ENCODE measurements around the gene MYOD1.
A peak's percentile ranks its signal among the peaks of the same experiment; 100 is the strongest.

Gene MYOD1

DNA sequence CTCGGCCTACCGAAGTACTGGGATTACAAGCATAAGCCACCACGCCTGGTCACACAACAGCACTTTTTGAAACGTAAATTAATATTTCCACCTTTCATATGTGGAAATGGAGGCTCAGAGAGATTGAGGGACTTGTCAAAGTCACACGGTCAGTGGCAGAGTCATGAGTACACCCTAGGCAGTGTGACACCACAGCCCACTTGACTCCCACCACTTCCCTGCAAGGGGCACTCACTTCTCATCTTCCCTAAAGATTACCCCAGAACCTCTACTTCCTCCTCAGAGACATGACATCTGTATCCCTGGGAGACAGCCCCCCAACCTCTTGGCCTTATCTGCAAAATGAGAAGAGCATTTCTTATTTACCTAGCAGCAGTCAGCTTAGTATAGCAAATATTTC lies 16.5 kb upstream of the MYOD1 start:
- no peak for DNase-seq

DNA sequence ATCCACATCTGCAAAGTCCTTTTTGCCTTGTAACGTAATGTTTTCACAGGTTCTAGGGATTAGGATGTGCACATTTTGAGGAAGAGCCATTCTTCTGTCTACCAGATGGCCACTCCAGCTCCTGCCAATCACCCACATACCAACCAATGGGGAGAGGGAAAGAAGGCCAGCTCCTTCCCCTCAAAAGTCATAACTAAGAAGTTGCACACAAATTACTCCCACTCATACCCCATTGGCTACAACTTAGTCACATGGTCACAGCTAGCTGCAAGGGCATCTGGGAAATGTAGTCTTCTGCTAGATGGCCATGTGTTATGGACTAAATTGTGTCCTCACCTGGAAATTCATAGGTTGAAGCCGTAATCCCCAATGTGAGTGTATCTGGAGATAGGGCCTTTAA lies 15.4 kb upstream of the MYOD1 start:
- DNase-seq: no peak

DNA sequence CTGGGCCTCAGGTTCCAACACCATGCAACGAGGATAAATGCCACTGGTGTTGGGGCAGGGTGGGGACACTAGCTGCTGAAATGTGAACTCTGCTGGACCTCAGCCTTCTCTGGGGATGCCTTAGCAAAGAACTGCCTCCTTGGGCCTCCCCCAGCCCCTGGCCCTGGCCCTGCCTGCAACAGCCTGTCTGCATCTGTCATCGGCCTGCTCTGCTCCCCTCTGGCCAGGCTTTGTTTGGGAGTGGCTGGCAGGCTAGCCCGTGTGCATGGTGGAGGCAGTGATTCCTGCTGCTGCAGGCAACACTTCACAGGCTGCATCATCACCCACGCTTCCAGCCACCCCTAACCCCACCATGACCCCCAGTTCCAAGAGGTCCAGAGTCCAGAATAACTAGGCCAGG lies 11.5 kb upstream of the MYOD1 start:
- DNase-seq: no peak

DNA sequence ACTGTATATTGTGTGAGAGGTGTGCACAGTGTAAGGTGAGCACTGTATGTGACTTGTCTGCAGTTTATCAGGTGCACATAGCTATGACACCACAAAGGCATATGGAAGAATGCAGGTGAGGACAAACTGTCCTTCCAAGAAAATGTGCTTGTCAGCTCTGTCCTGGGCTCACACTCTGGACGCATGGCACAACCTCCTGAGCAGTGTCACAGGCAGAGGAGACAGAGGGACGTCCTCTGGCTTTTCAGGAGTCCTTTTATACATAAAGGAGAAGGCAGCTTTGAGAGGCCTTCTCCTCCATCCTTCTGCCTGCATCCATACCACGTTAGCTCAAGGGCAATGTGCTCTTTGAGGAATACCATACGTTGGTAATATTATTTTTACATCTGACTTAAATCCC lies 7.5 kb upstream of the MYOD1 start:
- DNase-seq: no peak

DNA sequence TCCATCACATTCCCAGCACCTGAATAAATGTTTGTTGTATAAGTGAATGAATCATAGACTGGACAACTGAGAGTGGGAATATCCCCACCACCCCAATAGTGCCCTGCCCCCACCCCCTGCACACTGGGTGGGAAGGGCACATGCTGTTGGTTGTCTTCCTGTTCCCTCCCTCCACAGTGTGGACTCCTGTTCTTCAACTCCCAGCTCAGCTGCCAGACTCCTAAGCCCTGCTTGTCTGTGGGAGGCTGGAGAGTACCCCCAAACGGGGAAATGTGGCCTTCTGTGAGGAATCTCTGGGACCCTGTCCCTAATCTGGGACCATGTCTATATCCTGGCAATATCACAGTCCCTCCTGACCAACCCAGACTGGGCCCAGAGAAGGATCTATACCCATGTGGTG lies 5.5 kb upstream of the MYOD1 start:
- DNase-seq: no peak

DNA sequence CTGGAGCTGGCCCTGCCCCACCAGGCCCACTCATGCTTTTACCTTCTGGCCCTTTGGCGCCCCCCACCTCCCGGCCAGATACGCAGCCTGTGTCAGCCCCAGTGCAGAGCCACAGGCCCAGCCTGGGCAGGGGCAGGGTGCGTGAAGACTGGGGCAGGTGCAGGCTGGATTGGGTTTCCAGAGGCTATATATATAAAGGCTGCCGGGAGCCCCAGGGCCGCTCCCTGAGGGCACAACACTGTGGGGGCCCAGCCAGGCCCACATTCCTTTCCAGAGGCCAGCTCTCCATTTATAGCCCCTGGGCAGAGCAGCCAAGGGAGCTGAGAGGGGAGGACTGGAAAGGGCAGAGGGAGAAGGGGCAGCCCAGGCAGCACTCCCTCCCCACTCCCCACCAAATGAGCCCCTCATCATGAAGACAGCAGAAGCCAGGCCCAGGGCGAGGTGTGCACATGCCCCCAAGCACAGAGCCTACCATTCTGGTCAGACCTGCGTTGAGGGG lies 5.0 kb upstream of the MYOD1 start:
- DNase-seq: no peak

DNA sequence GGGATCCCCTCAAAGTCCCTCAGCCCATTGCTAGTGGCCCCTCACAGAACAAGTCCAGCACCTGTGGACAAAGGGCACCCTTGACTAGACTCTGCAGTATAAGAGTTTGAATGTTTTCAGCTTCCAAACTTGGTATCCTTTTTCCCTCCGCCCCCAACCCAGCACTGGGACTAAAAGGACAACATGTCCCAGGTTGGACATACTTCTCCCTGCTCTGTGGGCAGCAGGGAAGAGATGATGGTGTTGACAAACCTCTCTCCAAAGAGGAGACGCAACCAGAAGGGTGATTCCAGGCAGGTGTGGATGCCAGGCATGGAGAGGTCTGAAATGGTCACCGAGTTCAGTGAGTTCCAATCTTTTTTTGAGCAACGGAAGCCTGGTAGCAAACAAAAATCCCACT lies 4.5 kb upstream of the MYOD1 start:
- no peak for DNase-seq

DNA sequence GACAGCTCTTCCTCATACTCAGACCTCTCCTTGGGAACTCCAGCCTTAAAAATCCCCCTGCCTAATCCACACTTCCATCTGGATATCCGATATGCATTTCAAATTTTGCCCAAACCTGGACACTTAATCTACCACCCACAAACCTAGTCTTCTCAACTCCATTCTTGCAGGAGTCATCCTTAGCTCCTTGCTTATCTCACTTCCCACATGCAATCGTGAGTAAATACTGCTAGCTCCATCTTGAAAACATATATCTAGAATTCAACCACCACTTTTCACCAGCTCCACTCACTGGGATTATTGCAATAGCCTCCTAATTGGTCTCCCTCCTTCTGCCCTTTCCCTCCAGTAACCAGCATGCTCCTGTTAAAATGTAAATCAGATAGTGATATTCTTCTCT lies 2.6 kb upstream of the MYOD1 start:
- no peak for DNase-seq

DNA sequence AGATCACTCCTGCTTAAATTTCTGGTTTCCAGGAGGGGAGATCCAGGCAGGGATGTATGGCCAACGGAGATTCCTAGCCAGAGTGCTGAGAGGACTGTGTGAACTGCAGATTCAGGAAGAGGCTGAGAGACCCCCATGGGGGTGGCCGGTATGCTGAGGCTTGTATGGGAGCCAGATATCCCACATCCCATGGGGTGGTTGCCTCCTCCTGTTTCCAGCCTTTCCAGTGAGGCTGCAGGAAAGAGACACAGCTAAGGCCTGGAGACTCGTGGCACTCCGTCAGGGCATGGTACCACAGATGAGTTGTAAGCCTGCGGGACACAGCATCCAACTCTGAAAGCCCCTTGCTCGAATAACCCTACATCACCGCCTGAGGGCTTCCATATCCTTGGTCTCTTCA lies 1.4 kb upstream of the MYOD1 start:
- no peak for DNase-seq

DNA sequence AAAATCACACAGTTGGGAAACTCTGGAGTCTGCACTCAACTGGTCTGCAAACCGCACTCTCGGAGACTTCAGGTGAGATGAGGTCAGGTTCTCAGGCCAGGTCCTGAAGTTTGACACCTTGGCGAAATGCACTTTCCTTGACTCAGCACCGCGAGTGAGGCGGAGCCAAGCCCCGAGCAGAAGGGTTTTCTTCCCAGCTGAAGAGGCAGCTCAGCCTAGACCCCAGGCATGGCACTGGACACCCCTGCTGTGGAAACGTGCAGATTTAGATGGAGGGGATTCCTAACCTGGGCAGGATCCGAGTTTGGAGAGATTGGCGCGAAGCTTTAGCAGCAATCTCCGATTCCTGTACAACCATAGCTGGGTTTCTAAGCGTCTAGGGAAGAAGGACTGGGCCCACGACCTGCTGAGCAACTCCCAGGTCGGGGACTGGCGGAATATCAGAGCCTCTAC lies 835 bp upstream of the MYOD1 start:
- DNase-seq: no peak

DNA sequence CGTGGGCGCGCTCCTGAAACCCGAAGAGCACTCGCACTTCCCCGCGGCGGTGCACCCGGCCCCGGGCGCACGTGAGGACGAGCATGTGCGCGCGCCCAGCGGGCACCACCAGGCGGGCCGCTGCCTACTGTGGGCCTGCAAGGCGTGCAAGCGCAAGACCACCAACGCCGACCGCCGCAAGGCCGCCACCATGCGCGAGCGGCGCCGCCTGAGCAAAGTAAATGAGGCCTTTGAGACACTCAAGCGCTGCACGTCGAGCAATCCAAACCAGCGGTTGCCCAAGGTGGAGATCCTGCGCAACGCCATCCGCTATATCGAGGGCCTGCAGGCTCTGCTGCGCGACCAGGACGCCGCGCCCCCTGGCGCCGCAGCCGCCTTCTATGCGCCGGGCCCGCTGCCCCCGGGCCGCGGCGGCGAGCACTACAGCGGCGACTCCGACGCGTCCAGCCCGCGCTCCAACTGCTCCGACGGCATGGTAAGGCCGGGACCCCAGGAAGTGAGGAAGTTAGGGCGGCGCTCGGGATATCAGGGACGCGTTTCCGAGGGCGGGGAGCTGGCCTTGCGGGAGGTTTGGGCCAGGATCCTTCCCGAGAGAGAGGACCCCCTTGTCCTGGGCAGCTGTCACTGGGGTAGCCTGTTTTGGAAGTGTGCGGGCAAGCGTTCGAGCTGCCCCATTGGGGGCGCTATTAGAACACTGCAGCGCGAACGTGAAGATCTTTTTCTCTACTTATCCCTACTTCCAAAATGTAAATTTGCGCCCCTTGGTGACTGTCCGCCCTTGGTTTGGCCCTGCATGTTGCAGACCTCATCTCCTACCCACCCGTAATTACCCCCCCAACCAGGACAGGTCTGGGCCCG lies 796 bp downstream of the MYOD1 start:
- peak; percentile 6 for DNase-seq

DNA sequence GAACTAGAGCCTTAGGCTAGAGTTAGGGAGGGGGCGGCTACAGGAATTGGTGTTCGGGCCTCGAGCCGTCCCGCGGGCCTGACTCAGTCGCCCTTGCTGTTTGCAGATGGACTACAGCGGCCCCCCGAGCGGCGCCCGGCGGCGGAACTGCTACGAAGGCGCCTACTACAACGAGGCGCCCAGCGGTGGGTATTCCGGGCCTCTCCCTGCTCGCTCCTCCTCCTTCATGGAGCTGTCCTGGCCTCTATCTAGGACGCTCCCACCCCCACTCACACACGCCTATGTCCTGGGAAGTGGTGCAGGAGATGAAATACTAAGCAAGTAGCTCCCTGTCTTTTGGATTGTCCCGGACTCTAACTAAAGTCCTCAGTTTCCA lies 1.4 kb downstream of the MYOD1 start:
- DNase-seq: no peak

DNA sequence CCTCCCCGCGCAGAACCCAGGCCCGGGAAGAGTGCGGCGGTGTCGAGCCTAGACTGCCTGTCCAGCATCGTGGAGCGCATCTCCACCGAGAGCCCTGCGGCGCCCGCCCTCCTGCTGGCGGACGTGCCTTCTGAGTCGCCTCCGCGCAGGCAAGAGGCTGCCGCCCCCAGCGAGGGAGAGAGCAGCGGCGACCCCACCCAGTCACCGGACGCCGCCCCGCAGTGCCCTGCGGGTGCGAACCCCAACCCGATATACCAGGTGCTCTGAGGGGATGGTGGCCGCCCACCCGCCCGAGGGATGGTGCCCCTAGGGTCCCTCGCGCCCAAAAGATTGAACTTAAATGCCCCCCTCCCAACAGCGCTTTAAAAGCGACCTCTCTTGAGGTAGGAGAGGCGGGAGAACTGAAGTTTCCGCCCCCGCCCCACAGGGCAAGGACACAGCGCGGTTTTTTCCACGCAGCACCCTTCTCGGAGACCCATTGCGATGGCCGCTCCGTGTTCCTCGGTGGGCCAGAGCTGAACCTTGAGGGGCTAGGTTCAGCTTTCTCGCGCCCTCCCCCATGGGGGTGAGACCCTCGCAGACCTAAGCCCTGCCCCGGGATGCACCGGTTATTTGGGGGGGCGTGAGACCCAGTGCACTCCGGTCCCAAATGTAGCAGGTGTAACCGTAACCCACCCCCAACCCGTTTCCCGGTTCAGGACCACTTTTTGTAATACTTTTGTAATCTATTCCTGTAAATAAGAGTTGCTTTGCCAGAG lies 2.0 kb downstream of the MYOD1 start:
- DNase-seq: no peak

DNA sequence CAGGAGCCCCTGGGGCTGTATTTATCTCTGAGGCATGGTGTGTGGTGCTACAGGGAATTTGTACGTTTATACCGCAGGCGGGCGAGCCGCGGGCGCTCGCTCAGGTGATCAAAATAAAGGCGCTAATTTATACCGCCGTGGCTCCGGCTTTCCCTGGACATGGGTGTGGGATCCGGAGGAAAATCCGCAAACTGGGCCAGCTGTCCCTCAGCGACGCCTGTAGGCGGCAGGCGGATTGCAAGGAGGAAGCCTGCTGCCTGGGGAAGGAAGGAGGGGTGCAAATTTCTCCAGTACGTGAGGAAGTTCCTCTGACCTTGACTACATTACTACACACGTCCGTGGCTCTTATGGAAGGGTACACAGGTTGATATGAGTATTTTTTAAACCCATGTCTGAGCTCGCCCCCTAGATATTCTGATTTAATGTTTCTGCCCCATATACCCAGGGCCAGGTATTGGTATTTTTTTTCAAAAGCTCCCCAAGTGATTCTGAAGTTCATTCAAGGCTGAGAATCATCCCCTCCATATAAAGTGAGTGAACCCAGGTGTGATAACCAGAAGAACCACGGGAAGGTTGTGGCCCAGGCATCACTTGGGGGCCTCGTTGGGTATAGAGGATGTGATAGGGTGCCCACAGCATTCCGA lies 2.8 kb downstream of the MYOD1 start:
- peak; percentile 14 for DNase-seq

DNA sequence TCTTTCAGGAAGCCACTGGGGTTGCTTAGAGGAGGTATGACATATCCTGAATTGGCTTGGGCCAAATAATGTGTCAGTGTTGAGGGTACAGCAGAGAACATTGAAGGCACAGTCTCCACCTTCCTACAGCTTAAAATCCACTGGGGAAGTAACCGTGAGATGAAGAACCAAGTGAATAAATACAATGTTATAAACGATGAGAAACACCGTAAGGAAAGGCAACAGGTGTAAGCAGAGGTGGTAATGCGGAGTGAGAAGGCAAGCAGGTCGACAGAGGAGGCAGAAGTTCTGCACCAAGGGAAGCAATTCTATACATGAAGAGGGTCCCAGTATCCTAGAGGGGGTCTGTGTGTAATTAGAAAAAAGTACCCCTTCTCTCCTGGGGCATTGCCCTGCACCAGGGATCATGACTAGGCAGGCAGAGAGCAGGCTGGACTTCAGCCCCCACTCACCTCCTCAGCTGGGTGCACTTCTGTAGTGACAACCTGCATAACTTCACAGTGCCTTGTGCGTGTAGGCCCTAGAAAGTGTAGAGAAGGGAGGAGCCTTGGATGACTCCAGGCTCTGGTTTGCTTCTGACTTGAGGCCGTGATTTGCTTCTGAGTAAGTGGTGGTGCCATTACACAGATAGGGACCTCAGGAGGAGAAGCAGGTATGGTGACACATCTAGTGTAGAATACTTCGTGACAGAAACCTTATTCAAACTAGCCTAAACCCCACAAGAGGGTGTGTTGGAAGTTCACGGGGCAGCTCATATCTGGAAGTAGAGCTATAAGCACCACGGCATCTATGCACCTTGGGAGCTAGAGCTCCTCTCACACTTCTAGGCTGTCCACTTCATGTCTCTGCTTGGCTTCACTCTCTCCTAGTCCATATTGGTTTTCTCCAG lies 4.9 kb downstream of the MYOD1 start:
- no peak for DNase-seq

DNA sequence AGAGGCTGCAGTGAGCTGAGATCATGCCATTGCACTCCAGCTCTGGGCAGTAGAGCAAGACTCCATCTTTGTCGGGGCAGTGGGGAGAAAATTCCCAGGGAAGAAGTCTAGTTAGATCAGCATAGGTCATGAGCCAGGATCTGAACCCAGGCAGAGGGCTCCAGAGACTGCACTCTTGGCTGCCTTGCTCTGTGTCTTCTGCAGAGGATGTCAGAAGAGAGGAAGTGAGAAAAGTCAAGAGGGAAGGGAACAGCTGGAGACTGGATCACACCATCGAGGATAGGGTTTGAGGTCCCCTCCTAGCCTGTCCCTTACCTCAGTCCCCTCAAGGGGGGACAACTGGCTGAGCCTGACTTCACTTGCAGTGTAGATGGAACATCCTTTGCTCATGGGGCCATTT lies 5.8 kb downstream of the MYOD1 start:
- no peak for DNase-seq

DNA sequence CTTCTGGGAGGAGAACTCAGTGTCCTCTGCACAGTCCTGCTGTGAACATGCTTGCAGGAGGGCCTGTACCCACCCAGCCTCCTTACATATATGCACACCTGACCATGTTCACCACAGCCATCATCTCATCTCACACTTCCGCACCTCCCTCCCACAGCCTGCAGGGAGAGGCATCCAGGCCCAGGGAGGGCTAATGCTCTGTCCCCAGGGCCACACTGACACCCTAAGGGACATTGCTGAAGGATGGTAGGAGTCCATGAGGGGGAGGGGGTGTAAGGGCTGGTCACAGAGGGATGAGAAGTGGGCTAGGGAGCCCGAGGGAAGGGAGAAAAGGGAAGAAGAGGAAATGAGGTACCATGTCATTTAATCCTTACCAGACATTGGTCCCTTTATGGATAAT lies 10.8 kb downstream of the MYOD1 start:
- no peak for DNase-seq

DNA sequence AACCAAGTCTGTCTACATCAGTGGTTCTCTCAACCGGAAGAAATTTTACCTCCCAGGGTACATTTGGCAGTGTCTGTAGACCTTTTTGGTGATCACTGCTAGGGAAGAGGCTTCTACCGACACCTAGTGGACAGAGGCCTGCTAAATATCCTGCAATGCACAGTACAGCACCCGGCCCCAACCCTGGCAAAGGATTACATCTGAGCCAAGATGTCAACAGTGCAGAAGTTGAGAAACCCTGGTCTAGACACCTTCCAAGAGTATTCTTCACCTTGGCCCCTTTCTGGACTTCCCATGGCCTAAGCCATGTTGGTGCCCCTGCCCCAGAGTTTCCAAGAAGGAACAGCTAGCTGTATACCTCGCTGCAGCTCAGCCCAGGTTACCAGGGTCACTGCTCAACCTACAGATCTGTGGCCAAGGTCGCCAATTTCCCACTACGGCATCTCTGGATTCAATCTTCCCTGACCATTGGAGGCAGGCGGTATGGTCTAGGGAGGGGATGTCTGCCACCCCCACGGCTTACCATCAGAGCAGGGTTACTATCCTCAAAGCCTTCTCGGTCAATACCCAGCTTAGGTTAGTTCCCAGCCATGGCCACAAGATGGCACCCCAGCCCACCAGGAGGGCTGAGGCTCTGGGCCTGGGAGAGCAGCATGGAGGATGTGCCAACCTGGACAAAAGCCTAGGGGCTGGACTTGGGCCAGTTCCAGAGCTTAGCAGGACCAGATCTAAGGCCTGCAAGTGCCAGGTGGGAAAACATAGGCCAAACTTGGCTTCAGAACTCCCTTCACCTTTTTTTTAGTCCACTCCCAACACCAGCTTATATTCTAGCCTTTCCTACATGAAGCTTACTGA lies 11.5 kb downstream of the MYOD1 start:
- peak; percentile 71 for DNase-seq

DNA sequence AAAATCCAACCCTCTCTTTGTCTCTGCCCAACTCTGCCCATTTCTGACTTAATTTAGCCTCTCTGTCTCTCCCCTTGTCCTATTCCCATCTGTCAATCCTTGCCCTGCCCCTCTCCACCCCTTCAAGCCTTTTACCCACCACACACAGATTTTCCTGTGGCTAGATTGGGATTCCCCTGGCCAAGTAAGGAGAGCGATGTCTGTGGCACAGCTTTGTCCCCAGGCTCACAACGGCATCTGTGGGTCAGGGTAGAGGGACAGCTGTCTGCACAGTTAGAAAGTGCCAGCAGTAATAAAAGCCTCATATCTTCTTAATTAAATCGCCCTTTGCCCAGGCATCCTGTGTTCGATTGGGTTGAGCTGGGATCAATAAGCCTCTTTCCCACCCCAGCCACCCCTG lies 13.9 kb downstream of the MYOD1 start:
- DNase-seq: no peak

DNA sequence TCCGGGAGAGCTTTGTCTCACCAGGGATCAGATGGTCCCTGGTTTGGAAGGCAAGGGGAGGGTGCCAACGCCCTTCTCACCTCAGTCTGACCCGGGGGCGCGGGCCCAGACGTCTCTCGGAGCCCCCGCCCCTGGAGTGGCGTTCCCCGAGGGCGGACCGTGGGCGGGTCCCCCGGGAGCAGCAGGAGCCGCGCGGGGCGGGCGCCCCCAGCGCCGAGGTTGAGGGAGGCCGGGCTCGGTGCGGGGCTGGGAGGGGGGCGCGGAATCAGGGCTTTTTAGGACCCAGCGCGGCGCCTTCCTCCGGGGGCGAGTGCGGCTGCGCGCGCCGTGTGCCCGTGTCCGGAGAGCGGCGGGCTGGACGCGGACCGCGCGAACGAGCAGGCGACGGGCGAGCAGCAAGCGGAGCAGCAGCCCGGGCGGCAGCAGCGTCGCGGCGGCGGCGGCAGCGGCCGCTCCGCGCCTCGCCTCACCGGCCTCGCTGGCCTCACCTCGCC lies 15.1 kb downstream of the MYOD1 start, which contains the start of gene KCNC1:
Gene KCNC1 (plus strand): TSS at position 364 of the 494 bp plus-strand sequence. CDS start 1,222 bp downstream, outside the sequence.
- DNase-seq: peak; percentile 31

Measured in fibroblast of skin of scalp (primary cell).